Nephron (organoid): ENCODE results near the gene MS4A2.

ENCODE experiments used
- H3K27ac Mint-ChIP-seq, 3 experiments: 2 replicates each; pipeline ENCODE4 v1.8.0; 2020; ENCODE audit warnings: mixed read lengths in 3 of 3, mild to moderate bottlenecking in 2 of 3, moderate library complexity in 1 of 3
- H3K27me3 Mint-ChIP-seq: 2 replicates; pipeline ENCODE4 v1.8.0; 2021; ENCODE audit warnings: low read depth, mild to moderate bottlenecking, moderate library complexity, mixed read lengths
- H3K36me3 Mint-ChIP-seq: 2 replicates; pipeline ENCODE4 v1.8.0; 2020; ENCODE audit warnings: low read depth, mixed read lengths
- H3K4me1 Mint-ChIP-seq: 2 replicates; pipeline ENCODE4 v1.8.0; 2020; ENCODE audit warnings: mixed read lengths
- H3K4me3 Mint-ChIP-seq, 3 experiments: 2 replicates each; pipeline ENCODE4 v1.8.0; 2020; ENCODE audit warnings: mild to moderate bottlenecking in 3 of 3, mixed read lengths in 3 of 3, moderate library complexity in 2 of 3
- H3K9me3 Mint-ChIP-seq: 2 replicates; pipeline ENCODE4 v1.8.0; 2020; ENCODE audit warnings: mixed read lengths
- TF ChIP-seq, protein P1 (sequence below), 3 experiments: fragments of 200-600 bp; sonication (generic); IDR thresholded peaks; one replicate each; pipeline ENCODE4 v1.5.0; 2021; ENCODE audit warnings: antibody characterized with exemption in 3 of 3; ENCODE audit not compliant: unreplicated experiment in 3 of 3

The MS4A2 gene

DNA sequence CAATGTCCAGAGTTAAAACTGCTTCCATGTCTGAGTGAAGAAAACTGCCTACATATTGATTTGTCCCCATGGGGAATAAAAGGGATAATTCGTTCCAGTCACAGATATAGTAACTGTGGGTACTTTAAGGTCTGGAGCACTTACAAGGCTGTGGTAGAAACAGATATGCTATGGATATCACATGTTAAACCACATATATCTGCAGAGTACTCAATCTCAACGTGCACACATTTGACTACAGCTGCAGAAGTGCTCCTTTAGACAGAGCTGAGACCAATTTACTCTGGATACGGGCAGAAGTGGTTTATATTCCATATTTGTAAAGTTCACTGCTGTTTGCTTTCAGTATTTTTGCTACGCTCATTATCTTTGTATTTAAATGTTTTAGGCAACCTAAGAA lies 9.7 kb upstream of the MS4A2 start:
- TF ChIP-seq, protein P1, sequence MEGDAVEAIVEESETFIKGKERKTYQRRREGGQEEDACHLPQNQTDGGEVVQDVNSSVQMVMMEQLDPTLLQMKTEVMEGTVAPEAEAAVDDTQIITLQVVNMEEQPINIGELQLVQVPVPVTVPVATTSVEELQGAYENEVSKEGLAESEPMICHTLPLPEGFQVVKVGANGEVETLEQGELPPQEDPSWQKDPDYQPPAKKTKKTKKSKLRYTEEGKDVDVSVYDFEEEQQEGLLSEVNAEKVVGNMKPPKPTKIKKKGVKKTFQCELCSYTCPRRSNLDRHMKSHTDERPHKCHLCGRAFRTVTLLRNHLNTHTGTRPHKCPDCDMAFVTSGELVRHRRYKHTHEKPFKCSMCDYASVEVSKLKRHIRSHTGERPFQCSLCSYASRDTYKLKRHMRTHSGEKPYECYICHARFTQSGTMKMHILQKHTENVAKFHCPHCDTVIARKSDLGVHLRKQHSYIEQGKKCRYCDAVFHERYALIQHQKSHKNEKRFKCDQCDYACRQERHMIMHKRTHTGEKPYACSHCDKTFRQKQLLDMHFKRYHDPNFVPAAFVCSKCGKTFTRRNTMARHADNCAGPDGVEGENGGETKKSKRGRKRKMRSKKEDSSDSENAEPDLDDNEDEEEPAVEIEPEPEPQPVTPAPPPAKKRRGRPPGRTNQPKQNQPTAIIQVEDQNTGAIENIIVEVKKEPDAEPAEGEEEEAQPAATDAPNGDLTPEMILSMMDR (IDR thresholded peaks at IDR 0.05; ENCODE audit: unreplicated experiment in 3 of 3) = no peak
- peaks cover 6% of the 10 kb centered on the region for H3K9me3 Mint-ChIP-seq
- no peaks in the 10 kb centered on the region for H3K4me1 Mint-ChIP-seq
- no peaks in the 10 kb centered on the region for H3K27me3 Mint-ChIP-seq
- H3K4me3 Mint-ChIP-seq = no peak overlapping the region
- H3K27ac Mint-ChIP-seq = no peak overlapping the region
- no peaks in the 10 kb centered on the region for H3K36me3 Mint-ChIP-seq

DNA sequence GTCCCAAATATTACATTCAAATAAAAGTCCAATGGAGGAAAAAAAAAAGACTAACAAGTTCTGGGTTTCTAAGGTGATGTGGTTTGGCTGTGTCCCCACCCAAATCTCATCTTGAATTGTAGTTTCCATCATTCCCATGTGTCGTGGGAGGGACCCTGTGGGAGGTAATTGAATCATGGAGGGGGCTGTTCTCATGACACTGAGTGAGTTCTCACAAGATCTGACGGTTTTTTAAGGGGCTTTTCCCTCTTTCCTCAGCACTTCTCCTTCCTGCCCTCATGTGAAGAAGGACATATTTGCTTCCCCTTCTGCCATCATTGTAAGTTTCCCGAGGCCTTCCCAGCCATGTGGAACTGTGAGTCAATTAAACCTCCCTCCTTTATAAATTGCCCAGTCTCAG lies 7.9 kb upstream of the MS4A2 start:
- no peaks in the 10 kb centered on the region for H3K4me1 Mint-ChIP-seq
- H3K36me3 Mint-ChIP-seq = no peaks in the 10 kb centered on the region
- no peak overlapping the region for H3K4me3 Mint-ChIP-seq
- peaks cover 6% of the 10 kb centered on the region for H3K9me3 Mint-ChIP-seq
- TF ChIP-seq, protein P1 (IDR thresholded peaks at IDR 0.05; ENCODE audit: unreplicated experiment in 3 of 3) = no peak
- no peak overlapping the region for H3K27ac Mint-ChIP-seq
- H3K27me3 Mint-ChIP-seq = no peaks in the 10 kb centered on the region

DNA sequence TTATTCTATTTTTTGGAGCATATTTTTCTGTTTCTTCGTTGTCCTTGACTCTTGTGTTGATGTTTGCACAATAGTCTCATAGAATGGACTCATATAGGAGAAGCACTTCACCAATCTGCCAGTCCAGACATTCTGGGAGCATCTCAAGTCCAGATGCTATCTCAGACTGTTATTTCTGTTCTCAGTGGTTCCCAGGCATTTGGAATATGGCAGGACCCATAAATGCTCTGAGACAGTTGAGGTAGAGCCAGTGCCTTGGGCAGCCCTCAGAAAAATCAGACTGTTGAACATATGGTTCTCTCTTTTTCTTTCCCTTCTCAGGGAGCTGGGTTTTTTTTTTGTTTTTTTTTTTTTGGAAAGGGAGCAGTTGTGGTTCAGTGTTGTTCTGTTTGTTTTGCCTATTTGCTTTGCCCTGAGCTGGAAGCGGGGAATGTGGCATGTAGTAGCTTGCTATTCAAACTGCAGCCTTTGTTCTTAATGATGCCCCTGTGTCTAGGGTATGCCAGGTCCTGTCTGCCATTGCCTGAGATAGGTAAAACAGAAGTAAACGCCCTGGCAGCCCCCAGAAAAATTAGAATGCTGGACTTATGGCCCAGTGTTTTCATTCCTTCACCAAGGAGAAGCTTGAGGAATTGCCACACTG lies 3.7 kb upstream of the MS4A2 start:
- Mint-ChIP-seq H3K36me3 (no peaks in the 10 kb centered on the region), H3K9me3 (no peaks in the 10 kb centered on the region), H3K4me3 (no peak overlapping the region), H3K4me1 (no peaks in the 10 kb centered on the region), H3K27me3 (no peaks in the 10 kb centered on the region), H3K27ac (no peak overlapping the region)
- TF ChIP-seq, protein P1 (IDR thresholded peaks at IDR 0.05; ENCODE audit: unreplicated experiment in 3 of 3) = no peak

DNA sequence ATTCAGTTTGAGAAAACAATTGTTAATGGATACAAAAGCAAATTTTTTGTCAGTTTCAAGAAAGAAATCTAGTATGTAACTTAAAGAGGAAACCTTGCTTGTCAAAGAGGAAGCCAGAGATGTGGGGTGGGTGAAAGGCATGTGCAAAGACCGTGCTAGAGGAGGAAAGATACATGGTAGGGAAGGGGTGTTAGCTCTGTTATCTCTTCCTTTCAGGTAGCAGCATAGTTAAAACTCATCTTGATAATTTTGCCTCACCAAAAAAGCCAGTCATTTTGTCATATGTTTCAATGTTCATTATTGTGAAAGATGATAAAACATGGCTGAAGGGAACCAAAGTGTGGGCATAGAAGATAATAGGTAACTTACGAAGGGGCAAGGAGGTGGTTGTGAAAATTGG lies 2.6 kb upstream of the MS4A2 start:
- Mint-ChIP-seq H3K36me3 (no peaks in the 10 kb centered on the region), H3K4me3 (no peak overlapping the region), H3K4me1 (no peaks in the 10 kb centered on the region), H3K27me3 (no peaks in the 10 kb centered on the region), H3K9me3 (no peaks in the 10 kb centered on the region), H3K27ac (no peak overlapping the region)
- TF ChIP-seq, protein P1 (IDR thresholded peaks at IDR 0.05; ENCODE audit: unreplicated experiment in 3 of 3) = no peak

DNA sequence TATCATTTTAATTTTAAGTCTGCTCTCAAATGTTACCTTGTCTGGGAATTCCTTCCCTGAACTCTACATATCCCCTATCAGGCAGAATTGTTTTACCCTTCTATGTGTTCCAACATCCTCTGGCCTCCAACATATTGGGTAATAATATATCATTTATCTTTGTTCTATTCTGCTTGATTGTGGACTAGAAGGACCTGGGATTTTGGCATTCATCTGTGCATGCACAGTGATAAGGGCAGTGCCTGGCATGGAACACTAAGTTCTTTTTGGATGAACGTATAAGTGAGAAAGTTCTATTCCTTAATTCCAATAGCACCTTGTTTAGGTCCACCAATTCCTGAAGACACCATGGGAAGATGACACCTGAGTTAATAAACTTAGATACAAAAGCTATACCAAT lies 1.2 kb upstream of the MS4A2 start:
- Mint-ChIP-seq H3K9me3 (no peaks in the 10 kb centered on the region), H3K36me3 (no peaks in the 10 kb centered on the region), H3K27ac (no peak overlapping the region), H3K4me3 (no peak overlapping the region), H3K4me1 (no peaks in the 10 kb centered on the region), H3K27me3 (no peaks in the 10 kb centered on the region)
- TF ChIP-seq, protein P1 (IDR thresholded peaks at IDR 0.05; ENCODE audit: unreplicated experiment in 3 of 3) = no peak

DNA sequence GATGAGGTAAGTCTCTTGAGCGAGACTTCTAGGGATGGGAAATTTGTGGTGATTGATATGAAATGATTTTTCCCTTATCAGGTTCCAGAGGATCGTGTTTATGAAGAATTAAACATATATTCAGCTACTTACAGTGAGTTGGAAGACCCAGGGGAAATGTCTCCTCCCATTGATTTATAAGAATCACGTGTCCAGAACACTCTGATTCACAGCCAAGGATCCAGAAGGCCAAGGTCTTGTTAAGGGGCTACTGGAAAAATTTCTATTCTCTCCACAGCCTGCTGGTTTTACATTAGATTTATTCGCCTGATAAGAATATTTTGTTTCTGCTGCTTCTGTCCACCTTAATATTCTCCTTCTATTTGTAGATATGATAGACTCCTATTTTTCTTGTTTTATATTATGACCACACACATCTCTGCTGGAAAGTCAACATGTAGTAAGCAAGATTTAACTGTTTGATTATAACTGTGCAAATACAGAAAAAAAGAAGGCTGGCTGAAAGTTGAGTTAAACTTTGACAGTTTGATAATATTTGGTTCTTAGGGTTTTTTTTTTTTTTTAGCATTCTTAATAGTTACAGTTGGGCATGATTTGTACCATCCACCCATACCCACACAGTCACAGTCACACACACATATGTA lies 7.1 kb downstream of the MS4A2 start:
- H3K4me3 Mint-ChIP-seq = no peak overlapping the region
- no peaks in the 10 kb centered on the region for H3K36me3 Mint-ChIP-seq
- H3K27ac Mint-ChIP-seq = no peak overlapping the region
- TF ChIP-seq, protein P1 (IDR thresholded peaks at IDR 0.05; ENCODE audit: unreplicated experiment in 3 of 3) = no peak
- H3K4me1 Mint-ChIP-seq = no peaks in the 10 kb centered on the region
- H3K9me3 Mint-ChIP-seq = no peaks in the 10 kb centered on the region
- H3K27me3 Mint-ChIP-seq = no peaks in the 10 kb centered on the region
